Inflammatory macrophage (primary cell): ENCODE data around the gene MYPN.
A peak's percentile ranks its signal among the peaks of the same experiment; 100 is the strongest.
"Not testable (repeated sequence)": the region's sequence is repeated elsewhere in the genome, so short reads cannot be mapped to it uniquely, and the experiment has no call there.

ENCODE experiments used
- DNase-seq, 2 donors: peaks; one replicate each; pipeline ENCODE4 v3.0.0-alpha.2; 2020 to 2022

Gene MYPN

DNA sequence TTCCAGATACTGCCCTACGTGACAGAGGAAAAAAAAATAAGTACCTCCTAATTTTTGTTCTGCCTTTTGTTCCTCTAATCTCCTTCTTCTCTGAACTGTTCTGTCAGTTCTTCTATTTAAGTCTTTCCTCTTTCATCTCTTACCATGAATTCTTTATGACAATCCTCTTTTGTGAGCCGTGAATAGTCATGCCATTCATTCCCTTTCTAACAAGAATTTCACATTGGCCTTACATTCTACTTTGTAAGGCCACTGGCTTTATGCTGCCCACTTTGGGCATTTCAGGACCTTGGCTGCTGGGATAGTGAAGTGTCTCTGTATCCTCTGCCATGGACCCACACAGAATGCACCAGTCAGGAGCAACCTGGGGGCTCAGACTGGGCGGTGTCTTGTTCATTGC is 69.7 kb downstream of the MYPN start:
- no peak for DNase-seq

DNA sequence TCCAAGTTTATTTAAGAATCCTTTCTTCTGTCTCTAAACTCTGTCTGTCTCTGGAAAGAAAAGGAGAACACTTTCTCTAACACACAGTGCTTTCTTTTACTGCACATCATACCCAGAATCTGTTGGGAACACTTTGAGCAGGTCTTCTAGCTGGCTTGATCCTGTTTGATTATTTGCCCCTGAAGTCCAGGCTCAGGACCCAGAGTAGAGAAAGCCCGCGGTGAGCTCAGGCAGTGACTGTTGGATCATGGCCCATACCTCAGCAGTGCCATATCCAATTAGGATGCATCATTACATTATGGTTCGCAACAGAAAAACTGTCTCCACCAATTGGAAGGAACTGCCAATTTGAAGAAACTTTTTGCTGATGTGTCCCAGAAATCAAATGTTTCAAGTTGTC is 71.2 kb downstream of the MYPN start:
- DNase-seq: no peak

DNA sequence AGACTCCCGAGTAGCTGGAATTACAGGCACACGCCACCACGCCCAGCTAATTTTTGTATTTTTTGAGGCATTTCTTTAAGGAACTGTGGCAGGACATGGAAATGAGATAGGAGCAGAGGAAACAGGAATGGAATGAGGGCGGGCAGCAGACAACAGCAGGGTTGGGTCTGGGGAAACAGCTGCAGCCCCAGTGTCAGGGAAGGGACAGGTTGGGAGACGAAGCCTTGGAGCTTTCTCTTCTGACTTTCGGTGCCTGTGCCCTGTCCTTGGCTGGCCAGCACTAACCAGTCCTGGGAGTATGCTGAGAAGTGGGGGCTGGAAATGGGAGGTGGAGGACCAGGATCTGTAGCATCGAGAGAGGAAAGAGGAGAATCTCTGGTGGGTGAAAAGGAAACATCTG is 75.3 kb downstream of the MYPN start:
- DNase-seq: no peak

DNA sequence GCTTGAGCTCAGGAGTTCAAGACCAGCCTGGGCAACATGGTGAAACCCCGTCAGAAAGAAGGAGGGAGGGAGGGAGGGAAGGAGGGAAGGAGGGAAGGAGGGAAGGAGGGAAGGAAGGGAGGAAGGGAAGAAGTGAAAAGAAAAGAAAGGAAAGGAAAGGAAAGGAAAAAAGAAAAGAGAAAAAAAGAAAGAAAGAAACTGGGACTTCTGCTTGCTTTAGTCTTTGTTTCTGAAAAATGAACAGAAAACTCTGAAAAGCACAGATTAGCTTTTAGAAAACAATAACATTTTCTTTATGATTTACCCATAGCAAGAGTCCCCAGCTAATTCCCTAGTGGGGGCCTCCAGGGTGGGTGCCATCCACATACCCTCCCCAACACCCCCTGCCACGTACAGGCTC is 75.8 kb downstream of the MYPN start:
- DNase-seq: no peak

DNA sequence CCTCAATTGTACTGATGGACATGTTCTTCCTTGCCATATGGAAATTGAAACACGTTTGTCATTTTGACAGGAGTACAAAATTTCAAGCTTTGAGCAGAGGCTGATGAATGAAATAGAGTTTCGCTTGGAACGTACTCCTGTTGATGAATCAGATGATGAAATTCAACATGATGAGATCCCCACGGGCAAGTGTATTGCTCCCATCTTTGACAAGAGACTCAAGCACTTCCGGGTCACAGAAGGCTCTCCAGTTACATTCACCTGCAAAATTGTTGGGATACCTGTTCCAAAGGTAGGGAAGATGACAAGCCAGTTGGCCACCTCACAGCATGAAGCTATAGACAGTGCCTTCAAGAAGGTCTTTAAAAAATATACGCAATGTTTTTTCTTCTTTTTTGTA is 79.5 kb downstream of the MYPN start:
- no peak for DNase-seq

DNA sequence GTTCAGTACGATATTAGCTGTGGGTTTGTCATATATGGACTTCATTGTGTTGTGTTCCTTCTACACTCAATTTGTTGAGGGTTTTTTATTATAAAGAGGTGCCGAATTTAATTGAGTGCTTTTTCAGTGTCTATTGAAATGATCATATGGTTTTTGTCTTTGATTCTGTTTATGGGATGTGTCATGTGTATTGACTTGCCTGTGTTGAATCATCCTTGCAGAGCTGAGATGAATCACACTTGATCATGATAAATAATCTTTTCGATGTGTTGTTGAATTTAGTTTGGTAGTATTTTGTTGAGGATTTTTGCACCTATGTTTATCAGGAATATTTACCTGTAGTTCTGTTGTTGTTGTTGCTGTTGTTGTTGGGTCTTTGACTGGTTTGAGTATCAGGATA is 82.8 kb downstream of the MYPN start:
- no peak for DNase-seq

DNA sequence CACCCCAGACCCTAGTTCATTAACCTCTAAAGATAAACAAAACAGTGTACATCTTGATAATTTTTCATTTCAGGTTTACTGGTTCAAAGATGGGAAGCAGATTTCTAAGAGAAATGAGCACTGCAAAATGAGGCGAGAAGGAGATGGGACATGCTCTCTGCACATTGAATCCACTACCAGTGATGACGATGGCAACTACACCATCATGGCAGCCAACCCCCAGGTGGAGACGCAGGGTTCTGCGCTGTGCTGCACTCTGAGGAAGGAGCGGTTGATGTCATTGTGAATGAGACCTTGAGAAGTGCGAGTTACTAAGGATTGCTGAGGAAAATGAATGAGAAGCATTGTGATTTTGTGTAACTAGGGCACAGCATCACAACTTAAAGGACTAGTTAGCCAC is 85.0 kb downstream of the MYPN start:
- DNase-seq: no peak

DNA sequence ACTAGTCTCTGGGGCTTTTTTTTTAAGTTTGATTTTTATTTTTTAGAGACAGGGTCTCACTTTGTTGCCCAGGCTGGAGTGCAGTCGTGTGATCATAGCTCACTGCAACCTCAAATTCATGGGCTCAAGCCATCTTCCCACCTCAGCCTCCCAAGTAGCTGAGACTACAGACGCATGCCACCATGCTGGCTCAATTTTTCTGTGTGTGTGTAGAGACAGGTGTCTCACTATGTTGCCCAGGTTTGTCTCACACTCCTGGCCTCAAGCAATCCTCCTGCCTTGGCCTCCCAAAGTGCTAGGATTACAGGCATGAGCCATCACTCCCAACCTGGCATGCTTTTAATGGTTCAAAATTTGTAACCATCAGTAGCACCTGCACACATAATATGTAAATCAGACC is 86.5 kb downstream of the MYPN start:
- DNase-seq: not testable (repeated sequence)

DNA sequence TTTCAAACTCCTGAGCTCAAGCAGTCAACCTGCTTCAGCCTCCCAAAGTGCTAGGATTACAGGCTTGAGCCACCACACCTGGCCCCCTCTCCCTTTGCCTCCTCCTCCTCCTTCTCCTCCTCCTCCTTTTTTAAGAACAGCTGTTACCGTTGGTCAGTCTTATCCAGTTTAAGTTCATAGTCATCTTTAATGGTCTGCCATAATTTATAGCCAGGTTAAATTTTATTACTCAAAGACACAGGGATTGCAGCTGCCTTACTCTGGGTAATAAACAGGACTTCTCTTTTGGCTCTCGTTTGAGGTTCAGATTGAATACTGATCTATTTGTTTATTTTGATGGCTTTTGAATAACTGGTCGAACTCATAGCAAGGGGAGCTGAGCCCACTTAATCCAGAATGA is 87.4 kb downstream of the MYPN start:
- no peak for DNase-seq

DNA sequence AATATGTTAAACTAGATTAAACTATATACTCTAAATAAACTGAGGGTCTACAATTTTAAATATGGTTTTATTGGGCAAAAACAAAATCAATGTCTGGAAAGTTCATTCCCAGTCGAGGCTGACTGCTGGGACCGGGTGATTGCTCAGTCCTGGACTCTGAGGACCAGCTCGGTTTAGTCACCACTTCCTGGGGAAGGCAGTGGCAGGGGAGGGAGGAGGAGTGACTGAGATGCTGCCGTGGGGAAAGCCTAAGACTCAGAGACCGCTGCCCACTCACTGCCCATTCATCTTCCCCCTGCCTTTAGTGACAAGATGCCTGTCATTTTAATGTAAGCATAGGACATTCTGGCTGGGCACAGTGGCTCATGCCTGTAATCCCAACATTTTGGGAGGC is 93.7 kb downstream of the MYPN start:
- DNase-seq: peak; percentile 80 to 82

DNA sequence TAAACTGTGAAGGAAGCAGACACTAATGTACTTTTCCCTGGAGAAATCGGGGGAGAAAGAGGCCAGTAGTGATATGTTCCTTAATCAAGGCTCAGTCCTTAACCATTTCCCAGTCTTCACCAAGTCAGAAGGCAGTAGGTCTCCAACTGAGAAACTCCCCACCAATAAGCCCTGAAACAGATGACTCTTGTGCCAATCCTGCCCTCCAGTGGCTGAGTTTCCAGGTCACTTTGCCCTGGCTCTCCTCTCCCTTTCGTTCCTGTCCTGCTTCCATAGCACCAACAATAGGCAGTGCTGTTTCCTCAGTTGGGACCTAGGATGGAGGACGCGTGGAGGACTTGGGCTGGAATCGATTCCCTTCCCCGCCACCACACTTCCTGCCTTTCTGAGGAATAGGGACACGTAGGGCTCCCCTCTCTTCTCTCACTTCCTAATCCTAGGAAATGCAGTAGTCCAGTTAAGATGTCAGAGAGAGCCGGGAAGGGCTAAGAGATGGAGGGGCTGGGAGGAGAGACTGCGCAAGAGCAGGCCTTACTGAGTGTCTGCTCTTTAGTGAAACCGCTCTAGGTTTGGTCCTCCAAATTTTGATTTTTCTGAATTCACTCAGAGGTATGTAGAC is 99.2 kb downstream of the MYPN start:
- DNase-seq: peak; percentile 38 to 46

DNA sequence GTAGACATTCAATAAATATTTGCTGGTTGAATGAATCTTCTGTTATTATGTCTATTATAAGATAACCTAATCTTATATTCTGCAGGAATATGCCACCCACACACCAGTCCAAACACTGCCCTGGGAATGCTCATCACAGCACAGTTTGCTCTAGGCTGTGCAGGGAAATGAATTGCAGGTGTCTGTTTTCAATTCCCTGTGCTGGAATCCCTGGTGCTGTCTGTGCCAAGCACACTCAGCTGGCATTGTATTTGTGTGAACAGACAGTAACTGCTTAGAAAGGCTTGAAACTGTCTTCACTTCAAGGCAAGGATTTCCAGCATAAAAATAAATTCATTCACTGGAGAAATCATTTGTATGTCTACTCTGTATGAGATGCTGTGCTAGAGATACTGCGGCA is 102.4 kb downstream of the MYPN start:
- no peak for DNase-seq

DNA sequence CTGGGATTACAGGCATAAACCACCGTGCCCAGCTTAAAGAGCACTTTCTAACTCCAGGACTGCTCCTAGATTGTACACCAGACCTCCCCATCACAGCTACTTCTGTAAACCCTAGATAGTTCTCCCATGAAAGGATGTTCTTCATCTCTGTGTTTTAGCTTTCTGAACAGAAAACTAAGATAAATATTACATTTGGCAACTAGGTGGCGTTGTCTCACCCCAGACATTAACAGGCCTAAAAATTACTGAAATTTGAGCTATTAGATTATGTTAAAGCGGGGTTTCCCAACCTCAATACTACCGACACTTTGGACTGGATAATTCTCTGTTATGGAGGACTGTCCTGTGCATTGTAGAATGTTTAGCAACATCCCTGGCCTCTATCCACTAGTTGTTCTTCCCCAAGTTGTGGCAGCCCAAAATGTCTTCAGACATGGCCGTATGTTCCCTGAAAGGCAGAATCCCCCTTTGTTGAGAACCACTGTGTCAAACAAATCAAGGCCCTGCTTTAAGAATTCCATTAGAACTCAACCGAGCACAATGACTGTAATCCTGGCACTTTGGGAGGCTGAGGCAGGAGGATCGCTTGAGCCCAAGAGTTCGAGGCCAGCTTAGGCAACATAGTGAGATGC is 103.5 kb downstream of the MYPN start:
- peak; percentile 23 to 42 for DNase-seq

DNA sequence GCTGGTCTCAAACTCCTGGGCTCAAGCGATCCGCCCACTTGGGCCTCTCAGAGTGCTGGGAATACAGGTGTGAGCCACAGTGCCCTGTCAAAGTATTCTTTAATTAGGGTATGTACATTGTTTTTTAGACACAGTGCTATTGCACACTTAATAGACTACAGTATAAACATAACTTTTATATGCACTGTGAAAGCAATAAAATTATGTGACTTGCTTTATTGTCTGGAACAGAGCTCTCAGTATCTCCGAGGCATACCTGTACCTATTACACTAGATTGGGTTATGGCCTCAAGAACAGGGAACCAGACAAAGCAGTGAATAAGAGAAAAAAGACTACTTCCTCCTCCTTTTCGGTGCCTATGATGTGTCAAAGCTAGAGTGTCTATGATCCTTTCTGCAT is 109.5 kb downstream of the MYPN start:
- DNase-seq: no peak

DNA sequence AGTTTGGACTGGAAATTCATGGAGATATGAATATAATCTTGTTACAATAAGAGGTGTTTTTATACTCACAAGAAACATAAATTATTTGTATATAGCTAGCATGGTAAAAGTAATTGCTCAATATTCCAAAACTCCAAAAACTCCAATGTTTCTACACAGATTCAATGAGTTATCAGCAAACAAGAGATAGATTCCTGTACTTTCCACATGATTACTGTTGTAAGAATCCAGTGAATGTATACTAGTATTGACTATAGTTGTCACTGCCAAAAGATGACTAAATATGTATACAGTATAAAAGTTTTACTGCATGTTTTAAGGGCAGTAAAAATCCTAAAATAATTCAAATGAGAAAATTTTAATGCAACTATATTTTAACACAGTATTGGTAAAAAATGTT is 111.9 kb downstream of the MYPN start:
- DNase-seq: no peak

DNA sequence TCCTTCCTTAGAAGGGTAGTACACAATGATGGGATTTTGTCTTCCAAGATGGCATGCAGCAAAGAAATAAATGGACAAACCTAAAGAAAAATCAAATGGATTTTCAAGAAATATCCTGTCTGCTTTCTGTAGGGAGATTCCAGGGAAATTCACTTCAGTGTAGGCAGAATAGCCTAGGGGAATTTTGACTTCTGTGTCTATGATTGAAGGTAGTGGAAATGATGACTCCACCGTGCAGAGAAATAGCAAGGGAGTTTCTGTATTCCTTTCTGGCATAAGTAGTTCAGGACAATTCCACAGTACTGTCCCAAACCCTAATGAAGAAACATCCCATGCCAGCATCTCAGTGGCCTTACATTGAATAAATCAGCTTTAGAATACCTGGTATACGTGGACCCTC is 113.1 kb downstream of the MYPN start:
- no peak for DNase-seq

DNA sequence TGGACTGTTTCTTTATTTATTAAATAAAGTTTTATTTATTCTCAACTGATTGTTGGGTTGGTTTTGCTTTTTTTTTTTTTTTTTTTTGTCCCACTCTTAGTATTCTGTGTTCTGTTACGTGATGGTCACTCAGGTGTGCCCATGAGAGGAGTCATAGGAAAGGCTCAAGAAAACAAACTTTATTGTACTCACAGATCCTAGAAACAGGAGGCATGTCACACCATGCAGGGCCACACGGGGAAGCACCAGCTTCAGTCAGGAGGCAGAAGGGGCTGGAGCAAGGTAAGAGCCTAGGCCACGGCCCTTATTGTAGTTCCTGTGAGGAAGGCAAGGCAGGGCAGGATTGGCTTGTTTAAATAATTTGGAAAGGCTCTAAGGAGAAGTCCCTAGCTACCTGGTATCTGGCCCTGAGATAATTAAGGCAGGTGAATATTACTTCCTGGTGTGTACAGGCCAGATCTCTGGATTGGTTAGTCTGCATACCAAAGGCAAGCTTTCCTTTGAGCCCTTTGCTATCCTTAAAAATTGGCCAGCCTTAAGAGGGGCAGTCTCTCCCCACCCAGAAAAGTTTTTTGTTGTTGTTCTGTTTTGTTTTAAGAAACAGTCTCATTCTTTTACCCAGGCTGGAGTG is 114.4 kb downstream of the MYPN start:
- DNase-seq: no peak

DNA sequence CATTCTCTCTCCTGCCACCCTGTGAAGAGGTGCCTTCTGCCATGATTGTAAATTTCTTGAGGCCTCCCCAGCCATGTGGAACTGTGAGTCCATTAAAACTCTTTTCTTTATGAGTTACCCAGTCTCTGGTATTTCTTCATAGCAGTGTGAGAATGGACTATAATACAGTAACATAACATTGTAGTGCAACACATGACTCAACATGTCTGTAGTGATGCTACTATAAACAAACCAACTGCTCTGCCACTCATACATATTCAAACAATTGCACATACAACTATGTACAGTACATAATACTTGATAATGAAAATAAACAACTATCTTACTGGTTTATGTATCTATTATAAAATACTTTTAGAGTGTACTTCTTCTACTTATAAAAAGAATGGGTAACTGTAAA is 115.5 kb downstream of the MYPN start:
- DNase-seq: no peak

DNA sequence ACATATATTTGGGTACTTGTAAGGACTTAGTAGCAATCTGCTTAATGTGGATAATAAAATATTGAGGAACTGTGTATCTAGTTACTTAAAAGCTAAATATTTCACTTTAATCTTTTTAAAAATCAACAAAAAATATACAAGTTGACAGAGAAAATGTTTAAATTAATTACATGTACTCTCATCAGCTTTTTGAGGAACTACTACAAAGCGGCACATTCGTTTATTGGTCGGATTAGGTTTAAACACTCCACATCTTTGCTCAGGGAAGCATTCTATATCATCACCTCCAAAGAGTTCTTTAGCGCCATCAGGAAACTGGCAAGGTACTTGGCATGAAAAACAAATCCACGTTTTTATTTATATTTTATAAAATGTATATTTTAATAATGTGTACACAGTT is 121.0 kb downstream of the MYPN start:
- no peak for DNase-seq

DNA sequence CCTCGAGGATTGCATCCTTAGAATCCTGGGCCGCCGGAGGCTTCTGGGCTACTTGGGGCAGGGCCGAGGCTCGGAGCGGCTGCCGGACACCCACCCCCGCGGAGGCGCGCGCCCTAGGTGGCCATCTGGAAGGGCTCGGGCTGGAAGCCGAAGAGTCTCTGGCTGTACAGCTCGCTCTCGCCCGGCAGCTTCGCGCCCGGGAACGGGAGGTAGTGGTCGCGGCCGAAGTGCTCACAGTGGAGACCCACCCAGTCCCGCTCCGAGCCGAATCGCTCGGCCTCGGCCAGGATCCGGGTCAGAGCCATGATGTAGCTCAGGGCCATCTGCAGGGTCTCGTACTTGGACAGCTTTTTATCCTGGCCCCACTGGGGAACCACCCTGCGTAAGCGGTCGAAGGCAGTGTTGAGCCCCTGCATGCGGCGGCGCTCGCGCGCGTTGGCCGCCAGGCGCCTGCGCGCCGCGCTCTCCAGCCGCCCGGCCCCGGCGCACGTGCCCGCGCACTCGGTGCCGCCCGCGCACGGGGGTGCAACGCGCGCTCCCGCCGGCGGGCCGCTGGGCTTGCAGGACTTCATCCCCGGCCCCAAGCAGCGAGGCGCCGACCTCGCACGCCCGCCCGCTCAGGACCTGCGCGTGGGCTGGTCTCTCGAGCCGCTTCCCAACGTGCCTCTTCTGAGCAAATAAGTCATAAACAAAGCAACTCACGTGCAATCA is 122.0 kb downstream of the MYPN start:
- DNase-seq: peak; percentile 25 to 47

DNA sequence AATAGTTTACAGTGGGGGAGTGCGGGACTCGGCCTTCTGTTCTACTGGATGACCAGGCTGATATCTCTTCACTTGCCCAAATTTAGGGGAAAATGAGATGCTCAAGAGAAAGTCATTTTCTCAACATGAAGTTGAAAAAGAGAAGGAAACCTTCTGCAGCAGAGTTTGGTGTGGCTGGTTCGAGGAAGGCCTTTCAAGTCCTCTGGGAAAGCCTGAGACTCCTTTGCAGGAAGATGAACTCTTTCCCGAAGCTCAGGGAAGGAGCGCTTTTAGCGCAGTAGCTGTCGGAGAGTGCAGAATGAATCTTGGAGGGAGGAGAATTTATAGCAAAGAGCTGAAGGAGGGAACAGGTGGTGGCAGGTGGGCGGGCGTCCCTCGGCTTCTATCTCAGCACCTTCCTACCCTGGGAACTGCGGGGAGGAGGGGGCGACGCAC is 122.5 kb downstream of the MYPN start, which contains the start of gene ATOH7:
Gene ATOH7 (minus strand): TSS at position 297 of the 435 bp plus-strand sequence. CDS start 436 bp downstream, outside the sequence.
- no peak for DNase-seq

DNA sequence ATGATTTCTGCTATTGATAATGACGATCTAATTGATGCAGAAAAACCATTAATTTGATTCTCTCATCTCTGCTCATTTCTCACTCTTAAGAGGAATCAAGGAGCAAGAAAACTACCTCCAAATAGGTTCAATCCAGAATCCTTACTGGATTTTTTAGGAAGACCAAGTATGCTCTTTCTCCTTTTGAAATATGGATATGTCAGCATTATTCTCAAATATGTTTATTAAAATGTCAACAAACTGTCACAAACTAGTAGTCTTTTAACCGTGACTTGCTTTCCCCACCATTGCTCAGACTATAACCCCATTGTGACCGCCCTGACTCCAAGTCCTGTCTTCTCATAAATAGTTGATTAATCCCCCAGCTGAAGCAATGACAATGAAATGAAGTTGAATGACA is 123.8 kb downstream of the MYPN start:
- DNase-seq: no peak

DNA sequence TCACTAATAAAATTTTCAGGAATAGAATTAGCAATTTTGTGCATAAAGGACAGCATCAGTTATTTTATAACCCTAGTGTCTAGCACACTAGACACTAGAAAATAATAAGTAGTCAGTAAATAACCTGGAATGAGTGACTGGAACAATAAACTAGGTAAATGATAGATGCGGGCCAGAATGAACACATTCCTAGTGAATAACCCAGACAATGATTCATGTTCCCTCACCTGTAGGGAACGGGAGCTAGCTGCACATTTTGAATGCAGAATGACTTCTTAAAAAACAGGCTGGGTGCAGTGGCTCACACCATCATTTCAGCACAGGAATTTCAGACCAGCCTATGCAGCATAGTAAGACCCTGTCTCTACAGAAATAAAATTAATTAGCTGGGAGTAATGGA is 125.8 kb downstream of the MYPN start:
- no peak for DNase-seq

DNA sequence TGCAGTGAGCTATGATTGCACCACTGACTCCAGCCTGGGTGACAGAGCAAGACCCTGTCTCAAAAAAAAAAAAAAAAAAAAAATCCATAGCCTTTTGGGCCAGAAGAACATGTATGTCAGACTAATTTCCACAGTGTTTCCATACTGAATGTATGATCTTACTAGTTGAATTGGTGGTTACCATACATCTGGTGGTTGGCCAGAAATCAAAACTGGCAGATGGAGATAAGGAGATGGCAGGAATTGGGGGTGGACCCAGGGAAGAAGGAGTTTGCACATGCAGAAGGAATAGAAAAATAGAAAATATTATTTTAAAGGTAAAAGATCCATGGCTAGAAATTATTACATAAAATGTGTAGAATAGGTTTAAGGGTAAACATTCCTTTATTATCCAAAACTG is 126.3 kb downstream of the MYPN start:
- no peak for DNase-seq
